ENCODE data around the gene RXRA. TPM values are rescaled to one million over a fixed set of nuclear protein-coding genes. Genes with fewer than 3 reads are reported as not detected.

The RXRA gene
- total RNA-seq, 4 donors from 2014 or later = 53.5 to 61.5 (median 56.5) TPM

GRCh38 chr9:134283111-134283515 lies 43.1 kb upstream of the RXRA start:
- Histone ChIP-seq H3K4me1 (peaks cover 0 to 16% (median 13%) of the 10 kb centered on the region in 4 donors), H3K36me3 (no peaks in the 10 kb centered on the region), H3K4me3 (no peak overlapping the region), H3K27me3 (no peaks in the 10 kb centered on the region), H3K27ac (peak overlapping the region in 3 of 4 donors; percentile 8 to 69 (median 15)), H3K9me3 (no peaks in the 10 kb centered on the region)
- 30 to 31% methylated on average over 21 of the region's 23 CpGs for WGBS, 2 donors
- TF ChIP-seq CTCF (IDR thresholded peaks at IDR 0.05) (no peak), POLR2A (IDR thresholded peaks at IDR 0.05) (no peak), EP300 (IDR thresholded peaks at IDR 0.05) (peak; percentile 38 to 88)
- peak; percentile 40 to 49 for DNase-seq (ENCODE audit: low spot score in 2 of 2)

DNA sequence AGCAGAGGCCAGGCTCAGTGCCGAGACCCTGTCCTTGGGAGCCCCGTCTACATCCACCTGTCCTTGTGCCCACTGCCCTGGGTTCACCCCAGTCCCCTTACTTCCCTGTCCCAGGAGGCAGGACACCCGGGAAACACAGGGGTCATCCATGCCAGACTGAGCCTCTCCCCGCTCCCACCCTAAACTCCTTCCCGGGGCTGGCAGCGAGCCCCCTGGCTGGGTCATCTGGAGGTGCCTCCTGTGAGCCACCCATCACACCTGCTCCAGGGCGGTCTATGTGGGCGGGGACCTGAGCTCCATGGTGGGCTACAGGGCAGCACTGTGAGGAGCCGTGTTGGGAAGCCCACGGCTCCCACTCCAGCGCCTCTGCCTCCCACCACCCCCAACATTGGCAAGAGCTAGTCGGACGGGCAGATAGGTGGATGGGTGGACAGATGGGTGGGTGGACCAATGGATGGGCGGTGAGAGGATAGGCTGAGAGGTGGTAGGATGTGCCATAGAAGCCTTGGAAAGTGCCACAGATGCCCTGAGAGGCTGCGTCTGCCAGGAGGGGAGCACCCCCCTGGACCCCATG lies 42.5 kb upstream of the RXRA start:
- H3K27me3 ChIP-seq = no peaks in the 10 kb centered on the region
- H3K36me3 ChIP-seq = no peaks in the 10 kb centered on the region
- H3K9me3 ChIP-seq = no peaks in the 10 kb centered on the region
- H3K4me1 ChIP-seq = peaks cover 0 to 16% (median 13%) of the 10 kb centered on the region in 4 donors
- peak overlapping the region in 2 of 4 donors; percentile 1 to 69 for H3K27ac ChIP-seq
- no peak overlapping the region for H3K4me3 ChIP-seq
- DNase-seq (ENCODE audit: low spot score in 2 of 2) = no peak
- no peak for TF ChIP-seq EP300 (IDR thresholded peaks at IDR 0.05)
- TF ChIP-seq POLR2A (IDR thresholded peaks at IDR 0.05) = no peak
- TF ChIP-seq CTCF (IDR thresholded peaks at IDR 0.05) = no peak
- 83 to 89% methylated on average over 11 to 15 of the region's 15 CpGs for WGBS, 2 donors

- no peak for DNase-seq (ENCODE audit: low spot score in 2 of 2)
- Histone ChIP-seq H3K36me3 (no peaks in the 10 kb centered on the region), H3K9me3 (no peaks in the 10 kb centered on the region), H3K27me3 (no peaks in the 10 kb centered on the region), H3K27ac (peak overlapping the region in 2 of 4 donors; percentile 1 to 69), H3K4me3 (no peak overlapping the region), H3K4me1 (peaks cover 0 to 16% (median 13%) of the 10 kb centered on the region in 4 donors)
- 76 to 90% methylated on average over 3 to 8 of the region's 9 CpGs for WGBS, 2 donors
- no peak for TF ChIP-seq POLR2A (IDR thresholded peaks at IDR 0.05)
- no peak for TF ChIP-seq CTCF (IDR thresholded peaks at IDR 0.05)
- no peak for TF ChIP-seq EP300 (IDR thresholded peaks at IDR 0.05)
Observed at GRCh38 chr9:134284273-134284672, 42.0 kb upstream of the RXRA start.

GRCh38 chr9:134284741-134285140 lies 41.5 kb upstream of the RXRA start:
- Histone ChIP-seq H3K27me3 (no peaks in the 10 kb centered on the region), H3K36me3 (no peaks in the 10 kb centered on the region), H3K9me3 (no peaks in the 10 kb centered on the region), H3K4me3 (no peak overlapping the region), H3K4me1 (peaks cover 0 to 16% (median 13%) of the 10 kb centered on the region in 4 donors), H3K27ac (no peak overlapping the region)
- 79 to 85% methylated on average over 7 to 10 of the region's 12 CpGs for WGBS, 2 donors
- DNase-seq (ENCODE audit: low spot score in 2 of 2) = no peak
- TF ChIP-seq EP300 (IDR thresholded peaks at IDR 0.05) = no peak
- TF ChIP-seq POLR2A (IDR thresholded peaks at IDR 0.05) = no peak
- TF ChIP-seq CTCF (IDR thresholded peaks at IDR 0.05) = no peak

DNA sequence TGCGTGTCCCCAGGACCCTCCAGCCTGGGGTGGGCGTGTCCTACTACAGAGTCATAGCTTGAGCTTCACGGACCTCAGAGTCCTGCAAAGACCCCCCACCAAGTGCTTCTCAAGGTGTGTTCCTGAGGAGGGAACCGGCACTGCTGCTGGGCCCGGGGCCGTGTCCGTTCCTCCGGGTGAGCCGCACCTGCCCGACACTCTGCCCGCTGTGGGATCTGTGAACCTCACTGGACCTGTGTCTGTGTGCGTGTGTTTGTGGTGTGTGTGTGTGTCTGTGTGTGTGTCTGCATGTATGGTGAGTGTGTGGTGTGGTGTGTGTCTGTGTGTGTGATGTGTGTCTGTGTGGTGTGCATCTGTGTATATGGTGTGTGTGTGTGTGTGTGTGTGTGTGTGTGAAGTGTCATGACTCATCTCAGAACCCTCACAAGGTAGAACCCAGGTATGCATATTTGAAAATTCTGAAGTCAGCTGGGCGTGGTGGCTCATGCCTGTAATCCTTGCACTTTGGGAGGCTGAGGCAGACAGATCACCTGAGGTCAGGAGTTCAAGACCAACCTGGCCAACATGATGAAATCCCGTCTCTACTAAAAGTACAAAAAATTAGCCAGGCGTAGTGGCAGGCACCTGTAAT lies 40.9 kb upstream of the RXRA start:
- no peaks in the 10 kb centered on the region for H3K27me3 ChIP-seq
- TF ChIP-seq EP300 (IDR thresholded peaks at IDR 0.05) = no peak
- no peak for TF ChIP-seq POLR2A (IDR thresholded peaks at IDR 0.05)
- no peak for TF ChIP-seq CTCF (IDR thresholded peaks at IDR 0.05)
- WGBS, 2 donors = 96% methylated on average over 8 to 9 of the region's 15 CpGs
- H3K27ac ChIP-seq = no peak overlapping the region
- no peaks in the 10 kb centered on the region for H3K9me3 ChIP-seq
- H3K36me3 ChIP-seq = no peaks in the 10 kb centered on the region
- DNase-seq (ENCODE audit: low spot score in 2 of 2) = no peak
- H3K4me1 ChIP-seq = peaks cover 0 to 16% (median 13%) of the 10 kb centered on the region in 4 donors
- no peak overlapping the region for H3K4me3 ChIP-seq

Data from tibial nerve (tissue), 4 donors.